Gastrocnemius medialis (tissue), 4 donors: ENCODE results near the gene ADGRL2. TPM values are rescaled to one million over a fixed set of nuclear protein-coding genes. Genes with fewer than 3 reads are reported as not detected.
A peak's percentile ranks its signal among the peaks of the same experiment; 100 is the strongest.

Source experiments
- ATAC-seq, 2 donors: fragments of 150-250 bp; one replicate each; pipeline ENCODE4 v1.9.1; 2016
- DNase-seq, 2 donors: peaks; one replicate each; pipeline ENCODE4 v3.0.0-alpha.2; 2019
- H3K27ac ChIP-seq, 4 donors: fragments of 200-600 bp; sonication (generic); 1 replicate in 1 of 4; 2 replicates in 3 of 4; pipeline ENCODE4 v1.5.1; 2016 to 2018; ENCODE audit warnings: mild to moderate bottlenecking in 2 of 4, moderate library complexity in 1 of 4
- H3K27me3 ChIP-seq, 3 donors: fragments of 200-600 bp; sonication (generic) in 2 of 3; 1 replicate in 1 of 3; 2 replicates in 2 of 3; pipeline versions ENCODE4 v1.5.1 to v1.6.0; 2016 to 2019; ENCODE audit warnings: mild to moderate bottlenecking in 1 of 3, moderate library complexity in 1 of 3
- H3K36me3 ChIP-seq, 2 donors: fragments of 200-600 bp; sonication (generic) in 1 of 2; one replicate each; pipeline ENCODE4 v1.5.1; 2017 to 2018
- H3K4me1 ChIP-seq, 2 donors: fragments of 200-600 bp; sonication (generic) in 1 of 2; one replicate each; pipeline ENCODE4 v1.5.1; 2016 to 2017; ENCODE audit warnings: mild to moderate bottlenecking in 2 of 2
- H3K4me3 ChIP-seq, 4 donors: fragments of 200-600 bp; sonication (generic) in 3 of 4; 1 replicate in 1 of 4; 2 replicates in 3 of 4; pipeline ENCODE4 v1.5.1; 2016 to 2019; ENCODE audit warnings: mild to moderate bottlenecking in 2 of 4
- H3K9me3 ChIP-seq, 3 donors: fragments of 200-600 bp; sonication (generic) in 2 of 3; 1 replicate in 1 of 3; 2 replicates in 2 of 3; pipeline ENCODE4 v1.5.1; 2016 to 2019
- POLR2A ChIP-seq, 2 donors: fragments of 450-650 bp; IDR thresholded peaks; one replicate each; pipeline ENCODE4 v1.6.1; 2017; ENCODE audit warnings: antibody characterized with exemption in 2 of 2, mild to moderate bottlenecking in 2 of 2, moderate library complexity in 2 of 2
- in situ Hi-C, 4 donors: fragments of 200-750 bp; cut with MboI; loops; one replicate each; pipeline versions ENCODE4 v1.15.0 to v1.8.0; 2017; ENCODE audit warnings: low sequenced_read_pairs in 4 of 4
- intact Hi-C: fragments of 100-400 bp; cut with DNase I; formaldehyde crosslinking; loops from one replicate; pipeline ENCODE4 v1.15.1; 2023; ENCODE audit warnings: low total_unique reads
- total RNA-seq, 4 donors: library from RNA; depleted of rRNA; stranded (reverse); fragments of >200 nt; gene quantifications; one replicate each; pipeline versions ENCODE4 v1.1.0 to v1.2.3, GENCODE V29; 2016
- TF ChIP-seq, protein P1 (sequence below), 5 experiments: fragments of 450-650 bp in 3 of 5; fragments of 200-600 bp in 2 of 5; sonication (generic) in 2 of 5; IDR thresholded peaks in 4 of 5; conservative IDR thresholded peaks in 1 of 5; 1 replicate in 4 of 5; 2 replicates in 1 of 5; pipeline ENCODE4 v1.5.1; 2016 to 2019; ENCODE audit warnings: antibody characterized with exemption in 5 of 5, mild to moderate bottlenecking in 3 of 5, moderate library complexity in 3 of 5

The ADGRL2 gene
- total RNA-seq, 4 donors from 2014 or later, result 4.5 to 9.7 (median 6.8) TPM

DNA sequence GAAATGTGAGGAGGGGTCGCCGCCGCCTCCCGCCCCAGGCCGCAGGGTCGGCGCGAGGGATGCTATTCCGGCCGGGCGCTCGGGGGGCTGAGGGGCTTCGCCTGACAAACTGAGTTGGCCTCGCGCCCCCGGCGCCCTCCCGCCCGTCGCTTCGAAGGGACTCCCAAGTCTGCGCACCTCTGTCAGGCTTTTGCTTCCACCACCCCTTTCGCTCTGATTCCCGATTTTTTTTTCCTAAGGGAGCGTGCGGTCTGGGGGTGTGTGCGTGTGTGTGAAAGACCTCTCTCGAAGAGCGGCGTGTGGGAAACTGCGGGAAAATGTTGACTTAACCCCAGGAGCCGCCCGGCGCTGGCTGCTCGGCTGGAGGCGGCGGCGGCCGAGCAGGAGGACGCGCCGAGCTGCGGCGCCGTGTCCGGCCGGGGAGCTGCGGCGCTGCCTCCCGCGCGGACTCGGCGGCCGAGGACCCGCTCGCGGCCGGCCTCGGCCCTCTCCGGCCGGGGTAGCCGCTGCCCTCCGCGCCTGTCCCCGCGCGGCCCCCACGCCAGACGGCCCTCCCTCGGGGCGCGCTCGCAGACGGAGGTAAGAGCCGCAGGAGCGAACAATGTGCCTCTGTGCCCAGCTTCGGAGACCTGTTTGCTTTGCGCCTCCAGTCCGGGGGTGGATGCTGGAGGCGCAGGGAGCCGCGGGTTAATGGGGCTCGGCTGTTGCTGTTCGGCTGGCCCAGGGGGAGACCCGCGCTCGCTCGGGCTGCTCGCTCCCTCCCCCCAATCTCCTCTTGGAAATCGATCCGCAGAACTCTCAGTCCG, 1.1 kb downstream of the ADGRL2 start:
- no peaks in the 10 kb centered on the region for H3K36me3 ChIP-seq
- H3K27ac ChIP-seq, result peak overlapping the region; percentile 73 to 85 (median 82)
- intact Hi-C loops, result no loop called here
- no peaks in the 10 kb centered on the region for H3K9me3 ChIP-seq
- H3K27me3 ChIP-seq, result peaks cover 21 to 49% (median 25%) of the 10 kb centered on the region in 3 donors
- peaks cover 0 to 18% of the 10 kb centered on the region in 2 donors for H3K4me1 ChIP-seq
- peak overlapping the region; percentile 54 to 82 (median 74) for H3K4me3 ChIP-seq
- TF ChIP-seq POLR2A (IDR thresholded peaks at IDR 0.05), result no peak
- TF ChIP-seq, protein P1, sequence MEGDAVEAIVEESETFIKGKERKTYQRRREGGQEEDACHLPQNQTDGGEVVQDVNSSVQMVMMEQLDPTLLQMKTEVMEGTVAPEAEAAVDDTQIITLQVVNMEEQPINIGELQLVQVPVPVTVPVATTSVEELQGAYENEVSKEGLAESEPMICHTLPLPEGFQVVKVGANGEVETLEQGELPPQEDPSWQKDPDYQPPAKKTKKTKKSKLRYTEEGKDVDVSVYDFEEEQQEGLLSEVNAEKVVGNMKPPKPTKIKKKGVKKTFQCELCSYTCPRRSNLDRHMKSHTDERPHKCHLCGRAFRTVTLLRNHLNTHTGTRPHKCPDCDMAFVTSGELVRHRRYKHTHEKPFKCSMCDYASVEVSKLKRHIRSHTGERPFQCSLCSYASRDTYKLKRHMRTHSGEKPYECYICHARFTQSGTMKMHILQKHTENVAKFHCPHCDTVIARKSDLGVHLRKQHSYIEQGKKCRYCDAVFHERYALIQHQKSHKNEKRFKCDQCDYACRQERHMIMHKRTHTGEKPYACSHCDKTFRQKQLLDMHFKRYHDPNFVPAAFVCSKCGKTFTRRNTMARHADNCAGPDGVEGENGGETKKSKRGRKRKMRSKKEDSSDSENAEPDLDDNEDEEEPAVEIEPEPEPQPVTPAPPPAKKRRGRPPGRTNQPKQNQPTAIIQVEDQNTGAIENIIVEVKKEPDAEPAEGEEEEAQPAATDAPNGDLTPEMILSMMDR (IDR thresholded peaks at IDR 0.05 in 4 of 5, conservative IDR thresholded peaks at IDR 0.05 in 1 of 5), result no peak
- in situ Hi-C loops, result no loop called here
- ATAC-seq (peak; percentile 32 to 37), DNase-seq (peak in 1 of 2 donors; percentile 13)

DNA sequence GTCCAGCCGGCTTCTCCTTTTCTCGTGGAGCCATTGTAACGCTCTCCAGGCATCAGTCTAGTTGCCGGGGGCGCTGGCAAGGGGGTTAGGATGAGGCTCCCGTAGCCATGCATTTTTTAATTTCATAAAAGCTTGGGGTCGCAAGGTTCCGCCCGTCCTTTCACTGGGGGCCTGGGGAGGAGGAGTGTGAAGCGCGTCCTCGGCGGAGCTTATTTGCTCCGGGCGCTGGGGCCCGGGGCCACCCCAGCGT, 1.6 kb downstream of the ADGRL2 start:
- no peak for ATAC-seq
- no peak for TF ChIP-seq POLR2A (IDR thresholded peaks at IDR 0.05)
- TF ChIP-seq, protein P1 (IDR thresholded peaks at IDR 0.05 in 4 of 5, conservative IDR thresholded peaks at IDR 0.05 in 1 of 5), result no peak
- intact Hi-C loops (no loop called here), in situ Hi-C loops (no loop called here)
- peaks cover 21 to 51% (median 25%) of the 10 kb centered on the region in 3 donors for H3K27me3 ChIP-seq
- DNase-seq, result no peak
- H3K4me1 ChIP-seq, result peaks cover 0 to 18% of the 10 kb centered on the region in 2 donors
- peak overlapping the region; percentile 69 to 85 (median 76) for H3K27ac ChIP-seq
- no peaks in the 10 kb centered on the region for H3K36me3 ChIP-seq
- no peaks in the 10 kb centered on the region for H3K9me3 ChIP-seq
- peak overlapping the region; percentile 54 to 82 (median 74) for H3K4me3 ChIP-seq

DNA sequence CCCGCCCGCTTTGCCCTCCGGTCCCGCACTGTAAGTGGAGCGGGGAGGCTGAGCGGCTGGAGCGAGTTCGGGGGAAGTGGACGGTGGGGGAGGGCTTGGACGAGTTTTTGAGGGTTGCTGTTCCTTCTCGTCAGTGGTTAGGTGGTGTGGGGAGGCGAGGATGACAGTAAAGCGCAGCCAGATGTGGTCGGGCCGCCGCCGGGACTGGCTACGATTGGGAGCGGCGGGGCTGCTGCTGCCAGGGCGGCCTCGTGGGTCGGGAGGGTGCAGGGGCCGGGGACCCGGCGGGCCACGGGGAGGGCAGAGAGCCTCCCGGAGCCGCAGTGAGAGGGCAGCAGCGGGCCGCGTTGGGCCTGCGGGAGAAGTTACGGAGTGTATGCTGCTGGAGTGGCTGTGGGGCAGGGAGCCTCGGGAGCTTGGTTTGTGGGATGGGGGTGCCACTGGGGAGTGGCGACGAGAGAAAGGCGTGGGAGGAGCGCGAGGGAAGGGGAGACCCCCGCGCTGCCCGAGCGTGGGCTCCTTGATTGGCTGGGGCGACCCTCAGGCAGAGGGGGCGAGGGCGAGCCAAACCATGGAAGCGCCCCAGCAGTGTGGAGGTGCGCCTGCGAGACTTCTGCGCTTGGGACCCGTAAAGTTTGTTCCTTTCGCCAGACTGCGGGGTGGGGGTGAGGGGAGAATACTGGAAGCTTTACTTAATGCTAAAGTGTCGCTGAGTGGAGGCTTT, 2.1 kb downstream of the ADGRL2 start:
- intact Hi-C loops, result no loop called here
- peaks cover 0 to 18% of the 10 kb centered on the region in 2 donors for H3K4me1 ChIP-seq
- peaks cover 21 to 56% (median 25%) of the 10 kb centered on the region in 3 donors for H3K27me3 ChIP-seq
- TF ChIP-seq POLR2A (IDR thresholded peaks at IDR 0.05), result peak in 1 of 2 donors; percentile 5
- TF ChIP-seq, protein P1 (IDR thresholded peaks at IDR 0.05 in 4 of 5, conservative IDR thresholded peaks at IDR 0.05 in 1 of 5), result peak in 3 of 5 experiments; percentile 21 to 42 (median 39)
- H3K27ac ChIP-seq, result peak overlapping the region; percentile 69 to 85 (median 76)
- H3K36me3 ChIP-seq, result no peaks in the 10 kb centered on the region
- in situ Hi-C loops, result no loop called here
- H3K9me3 ChIP-seq, result no peaks in the 10 kb centered on the region
- ATAC-seq (peak; percentile 31 to 49), DNase-seq (peak; percentile 13 to 24)
- peak overlapping the region; percentile 54 to 82 (median 74) for H3K4me3 ChIP-seq

DNA sequence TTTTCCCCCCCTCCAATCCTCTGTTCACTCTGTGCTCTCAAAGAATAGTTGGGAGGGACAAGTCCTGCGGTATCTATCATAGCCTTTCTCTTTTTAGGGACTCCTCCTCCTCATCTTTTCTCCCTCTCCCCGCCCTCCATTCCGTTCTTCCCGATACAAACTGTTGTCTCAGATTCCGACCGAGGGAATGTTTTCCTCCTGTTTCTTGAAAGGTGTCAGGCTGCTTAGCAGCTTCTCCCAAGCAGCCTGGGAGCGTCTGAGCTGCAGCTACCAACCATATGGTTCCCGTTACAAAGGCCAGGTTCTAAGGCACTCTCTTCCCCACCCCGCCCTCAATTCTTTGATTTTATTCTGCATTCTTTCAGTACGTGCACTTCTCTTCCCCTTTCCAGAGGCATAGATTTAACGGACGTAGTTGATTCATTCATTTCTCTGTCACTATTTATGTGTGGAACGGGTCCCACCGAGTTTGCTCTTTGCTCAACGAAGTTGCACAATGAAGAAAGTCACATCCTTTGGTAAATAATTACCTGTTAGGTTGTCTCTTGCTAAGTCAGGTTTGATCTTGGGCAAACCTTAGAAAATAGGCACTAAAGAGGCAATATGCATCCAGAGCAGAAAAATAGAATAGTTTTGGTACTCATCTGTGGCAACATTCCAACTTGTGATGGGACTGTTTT, 2.8 kb downstream of the ADGRL2 start:
- Histone ChIP-seq H3K4me3 (peak overlapping the region; percentile 54 to 82 (median 74)), H3K4me1 (peaks cover 5 to 18% of the 10 kb centered on the region in 2 donors), H3K36me3 (no peaks in the 10 kb centered on the region), H3K9me3 (no peaks in the 10 kb centered on the region), H3K27ac (peak overlapping the region; percentile 69 to 85 (median 76)), H3K27me3 (peaks cover 21 to 58% (median 25%) of the 10 kb centered on the region in 3 donors)
- no peak for ATAC-seq
- no peak for DNase-seq
- in situ Hi-C loops (no loop called here), intact Hi-C loops (no loop called here)
- TF ChIP-seq POLR2A (IDR thresholded peaks at IDR 0.05), result no peak
- TF ChIP-seq, protein P1 (IDR thresholded peaks at IDR 0.05 in 4 of 5, conservative IDR thresholded peaks at IDR 0.05 in 1 of 5), result no peak
